ENCODE results near the gene AGTR1.
"Not testable (repeated sequence)": the region's sequence is repeated elsewhere in the genome, so short reads cannot be mapped to it uniquely, and the experiment has no call there.

Gene AGTR1

GRCh38 chr3:148718982-148719862, 21.5 kb downstream of the AGTR1 start:
- DNase-seq = peak; percentile 48

GRCh38 chr3:148720873-148721272, 23.2 kb downstream of the AGTR1 start:
- DNase-seq = no peak

- DNase-seq = peak; percentile 88
These were observed 25.9 kb downstream of the AGTR1 start for GRCh38 chr3:148723631-148724030.

- DNase-seq = peak; percentile 63
These were observed 29.5 kb downstream of the AGTR1 start for GRCh38 chr3:148727231-148727630.

GRCh38 chr3:148728753-148729152, 31.1 kb downstream of the AGTR1 start:
- DNase-seq = no peak

GRCh38 chr3:148729476-148730055, 31.9 kb downstream of the AGTR1 start:
- DNase-seq = no peak

GRCh38 chr3:148730676-148731075, 33.0 kb downstream of the AGTR1 start:
- no peak for DNase-seq

GRCh38 chr3:148735597-148735996, 37.9 kb downstream of the AGTR1 start:
- DNase-seq = no peak

- DNase-seq = no peak
These were observed 38.4 kb downstream of the AGTR1 start for GRCh38 chr3:148736086-148736485.

GRCh38 chr3:148737104-148737530, 39.4 kb downstream of the AGTR1 start:
- DNase-seq = peak; percentile 49

- no peak for DNase-seq
These were observed 42.0 kb downstream of the AGTR1 start for GRCh38 chr3:148739720-148740119.

- DNase-seq = no peak
These were observed 42.6 kb downstream of the AGTR1 start for GRCh38 chr3:148740291-148740690.

GRCh38 chr3:148741219-148741618, 43.5 kb downstream of the AGTR1 start:
- DNase-seq = no peak

GRCh38 chr3:148742118-148742517, 44.4 kb downstream of the AGTR1 start:
- no peak for DNase-seq

- DNase-seq = no peak
These were observed 48.4 kb downstream of the AGTR1 start for GRCh38 chr3:148746053-148746452.

GRCh38 chr3:148748283-148748682, 50.6 kb downstream of the AGTR1 start:
- DNase-seq = no peak

- peak; percentile 31 for DNase-seq
These were observed 52.6 kb downstream of the AGTR1 start for GRCh38 chr3:148750296-148750695.

GRCh38 chr3:148751461-148751860, 53.8 kb downstream of the AGTR1 start:
- no peak for DNase-seq

GRCh38 chr3:148753385-148753784, 55.7 kb downstream of the AGTR1 start:
- not testable (repeated sequence) for DNase-seq

GRCh38 chr3:148755570-148755969, 57.9 kb downstream of the AGTR1 start:
- no peak for DNase-seq

- DNase-seq = no peak
These were observed 58.6 kb downstream of the AGTR1 start for GRCh38 chr3:148756311-148756710.

GRCh38 chr3:148757238-148758215, 59.8 kb downstream of the AGTR1 start:
- peak; percentile 85 for DNase-seq

GRCh38 chr3:148758303-148758884, 60.7 kb downstream of the AGTR1 start:
- DNase-seq = no peak

Measured in HCEC 1CT (cell line).